GM03348 (cell line): ENCODE measurements around the gene TEPSIN.

Experiments
- DNase-seq: peaks from one replicate; pipeline ENCODE4 v3.0.0; 2012; ENCODE audit warnings: low spot score

The TEPSIN gene

DNA sequence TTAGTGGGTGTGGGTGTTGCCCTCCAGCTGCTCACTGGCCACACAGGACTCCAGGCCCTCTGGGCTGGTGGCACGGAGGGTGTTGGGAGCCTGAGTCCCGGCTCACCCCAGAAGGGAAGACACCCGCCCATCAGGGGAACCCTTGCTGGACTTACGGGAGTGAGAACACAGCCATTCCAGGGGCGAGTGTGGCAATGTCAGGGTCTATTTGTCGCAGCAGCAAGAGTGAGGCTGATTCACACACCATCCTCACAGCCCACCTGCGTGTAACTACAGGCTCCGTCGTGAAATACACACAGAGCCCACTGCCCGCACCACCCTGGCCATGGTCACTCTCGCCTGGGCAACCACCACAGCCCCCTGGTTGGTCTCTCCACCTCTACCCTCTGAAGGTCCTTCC, 55.0 kb downstream of the TEPSIN start:
- no peak for DNase-seq

DNA sequence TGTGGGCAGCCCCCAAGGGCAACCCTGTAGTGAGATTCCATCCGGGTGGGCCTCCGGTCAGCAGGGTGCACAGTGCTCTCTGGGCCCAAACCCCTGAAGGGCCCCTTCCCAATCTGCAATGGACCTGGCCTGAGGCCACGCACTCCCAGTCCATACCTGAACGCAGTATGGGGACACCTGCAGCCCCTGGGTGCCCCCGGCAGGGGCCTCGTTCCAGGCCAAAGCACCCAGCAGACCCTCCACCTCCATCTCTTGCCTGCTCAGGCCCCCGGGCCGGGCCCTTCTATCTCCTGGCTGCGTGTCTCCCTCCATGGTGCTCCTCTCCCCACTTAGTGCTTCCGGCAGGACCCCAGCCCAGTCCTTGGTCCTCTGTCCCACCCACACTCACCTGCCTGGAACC, 55.5 kb downstream of the TEPSIN start:
- no peak for DNase-seq

DNA sequence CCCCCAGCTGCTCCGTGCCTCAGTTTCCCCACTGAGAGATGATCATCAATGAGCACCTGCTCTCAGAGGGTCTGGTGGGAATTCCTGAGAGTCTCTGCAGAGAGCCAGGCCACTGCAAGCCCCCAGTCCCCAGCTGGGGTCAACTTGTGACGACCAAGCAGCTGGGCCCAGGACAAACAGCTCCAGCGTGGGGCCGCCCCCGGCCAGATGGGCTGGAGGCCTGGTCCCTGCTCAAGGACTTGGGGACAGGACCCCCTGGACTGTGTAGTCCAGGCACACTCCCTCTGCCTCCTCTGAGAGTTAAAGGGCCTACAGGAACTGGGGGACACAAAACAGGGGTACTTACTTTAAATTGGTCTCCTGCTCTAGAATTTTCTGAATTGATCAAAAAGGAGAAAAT, 56.3 kb downstream of the TEPSIN start:
- DNase-seq, result no peak

DNA sequence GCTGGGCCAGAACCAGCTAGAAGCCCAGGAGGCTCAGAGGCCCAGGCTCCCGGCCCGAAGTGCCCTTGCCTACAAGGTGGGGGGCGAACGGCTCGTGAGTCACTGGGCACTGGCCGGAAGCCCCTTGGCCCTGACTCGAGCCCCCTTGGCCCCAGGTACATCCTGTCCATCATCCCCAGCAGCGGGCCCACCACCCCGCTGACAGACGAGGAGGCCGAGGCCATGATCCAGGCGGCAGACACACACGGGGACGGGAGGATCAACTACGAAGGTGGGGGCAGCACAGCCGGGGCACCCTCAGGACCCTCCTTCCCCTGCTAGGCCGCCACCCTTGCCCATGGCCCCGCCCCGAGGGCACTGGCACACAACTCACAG, 57.1 kb downstream of the TEPSIN start:
- no peak for DNase-seq

DNA sequence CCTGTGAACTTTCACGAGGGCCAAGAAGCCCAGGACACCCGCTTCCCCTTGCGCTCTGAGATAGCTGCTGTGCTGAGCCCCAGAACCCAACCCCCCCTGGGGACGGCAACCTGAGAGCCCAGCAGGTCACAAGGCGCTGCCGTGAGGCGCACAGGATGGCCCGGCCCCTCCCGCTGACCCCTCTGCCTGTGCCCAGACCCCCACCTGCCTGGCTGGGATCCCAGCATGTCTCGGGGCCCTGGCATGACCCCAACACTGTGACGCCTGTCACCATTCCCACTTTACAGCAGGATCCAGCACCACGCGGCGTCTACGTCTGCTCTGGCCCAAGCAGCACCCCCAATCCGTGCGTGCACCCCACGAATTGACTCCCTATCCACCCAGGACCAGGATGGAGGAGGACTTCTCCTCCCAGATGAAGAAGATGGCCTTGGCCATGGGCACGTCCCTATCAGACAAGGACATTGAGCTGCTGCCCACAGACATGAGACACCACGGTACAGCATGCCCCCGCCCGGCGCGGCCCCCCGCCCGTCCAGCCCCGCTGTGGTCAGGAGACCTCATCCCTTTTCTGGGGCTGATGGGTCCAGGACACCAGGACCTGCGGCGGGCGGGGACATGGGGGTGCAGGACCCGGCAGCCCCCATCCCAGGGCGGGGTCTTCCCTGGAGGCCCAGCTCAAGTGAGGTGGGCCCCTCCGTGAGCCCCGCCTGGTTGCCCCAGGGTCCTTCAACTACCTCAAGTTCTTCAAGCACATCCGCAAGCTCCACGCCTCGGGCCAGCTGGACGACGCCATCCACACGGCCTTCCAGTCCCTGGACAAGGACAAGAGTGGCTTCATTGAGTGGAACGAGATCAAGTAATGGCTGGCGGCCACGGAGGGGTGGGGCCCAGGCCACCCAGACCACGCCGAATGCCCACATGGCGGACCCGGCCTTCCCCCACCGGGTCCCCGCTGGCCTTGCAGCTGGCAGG, 57.7 kb downstream of the TEPSIN start:
- no peak for DNase-seq

DNA sequence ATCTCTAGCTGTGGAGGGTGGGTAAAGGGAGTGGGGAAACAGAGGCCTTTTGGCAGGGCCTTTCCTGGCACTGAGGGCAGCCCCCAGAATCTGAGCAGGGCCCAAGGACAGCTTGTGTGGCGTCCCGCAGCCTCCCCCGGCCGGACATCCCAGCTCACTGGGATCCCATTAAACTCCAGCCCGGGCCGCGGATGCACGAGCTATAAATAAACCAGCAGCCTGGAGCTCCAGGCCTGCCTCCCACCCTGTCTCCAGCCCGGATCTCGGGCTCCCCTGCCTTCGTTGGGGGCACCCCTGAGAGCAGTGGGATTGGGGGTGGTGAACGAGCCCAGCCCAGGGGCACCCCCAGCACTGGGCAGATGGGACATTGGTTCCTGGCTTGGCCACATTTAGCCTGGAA, 59.0 kb downstream of the TEPSIN start:
- no peak for DNase-seq

DNA sequence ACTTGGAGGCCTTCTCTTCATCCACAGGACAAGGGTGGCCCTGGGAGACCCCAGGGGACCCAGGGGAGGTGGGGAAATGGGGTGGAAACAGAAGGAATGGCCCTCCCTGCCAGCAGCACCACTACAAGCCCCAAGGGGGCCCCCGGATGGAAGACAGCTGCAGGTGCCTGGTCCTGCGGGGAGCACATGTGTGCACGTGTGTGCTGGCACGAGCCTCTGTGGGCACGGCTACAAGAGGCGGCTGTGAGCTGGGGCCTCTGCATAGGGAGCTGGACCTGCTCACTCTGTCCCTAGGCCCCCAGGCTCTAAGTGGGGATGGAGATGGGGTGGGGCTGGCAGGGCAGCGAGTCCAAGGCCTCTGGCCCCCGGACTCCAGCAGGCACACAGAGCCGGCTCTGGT, 59.6 kb downstream of the TEPSIN start:
- no peak for DNase-seq
